H7 (cell line): ENCODE results near the gene DUSP14. TPM values are rescaled to one million over a fixed set of nuclear protein-coding genes. Genes with fewer than 3 reads are reported as not detected.
A peak's percentile ranks its signal among the peaks of the same experiment; 100 is the strongest.

Experiments
- DNase-seq: peaks from one replicate; pipeline ENCODE4 v3.0.0; 2012
- H3K27me3 ChIP-seq: 2 replicates; pipeline ENCODE4 v1.6.0; 2011; ENCODE audit warnings: mild to moderate bottlenecking, low read length; ENCODE audit not compliant: control insufficient read depth, insufficient read depth
- H3K36me3 ChIP-seq: replicated peaks from 2 replicates; pipeline ENCODE4 v1.5.1; 2011; ENCODE audit warnings: low read length; ENCODE audit not compliant: control insufficient read depth, insufficient read depth
- H3K4me3 ChIP-seq: 2 replicates; pipeline ENCODE4 v1.5.1; 2011; ENCODE audit warnings: low read depth, mild to moderate bottlenecking, control low read depth, low read length, moderate library complexity; ENCODE audit not compliant: insufficient read depth
- total RNA-seq: library from RNA; depleted of rRNA; stranded (reverse); fragments of >200 nt; shearing (Covaris generic); gene quantifications from 2 replicates; pipeline ENCODE4 v1.2.3, GENCODE V29; 2014; rRNA removed

DUSP14 gene
- total RNA-seq, 1 experiment from 2014 or later = 31.9 TPM

- Histone ChIP-seq H3K36me3 (no peaks in the 10 kb centered on the region; the same call in none of the 2 replicates), H3K4me3 (no peak overlapping the region), H3K27me3 (no peaks in the 10 kb centered on the region)
- DNase-seq = no peak
These were observed 55.8 kb downstream of the DUSP14 start for GRCh38 chr17:37545486-37545885.

- no peak for DNase-seq
- H3K4me3 ChIP-seq = no peak overlapping the region
- no peaks in the 10 kb centered on the region; the same call in 1 of the 2 replicates for H3K36me3 ChIP-seq
- no peaks in the 10 kb centered on the region for H3K27me3 ChIP-seq
These were observed 56.6 kb downstream of the DUSP14 start for GRCh38 chr17:37546302-37546701.

- DNase-seq = no peak
- Histone ChIP-seq H3K27me3 (no peaks in the 10 kb centered on the region), H3K36me3 (no peaks in the 10 kb centered on the region; the same call in 1 of the 2 replicates), H3K4me3 (no peak overlapping the region)
These were observed 58.3 kb downstream of the DUSP14 start for GRCh38 chr17:37547986-37548385.

- peaks cover 4% of the 10 kb centered on the region for H3K36me3 ChIP-seq
- H3K27me3 ChIP-seq = no peaks in the 10 kb centered on the region
- DNase-seq = no peak
These were observed 62.1 kb downstream of the DUSP14 start for GRCh38 chr17:37551788-37552187.

GRCh38 chr17:37553401-37553966 is 63.8 kb downstream of the DUSP14 start:
- no peak for DNase-seq
- no peaks in the 10 kb centered on the region for H3K27me3 ChIP-seq
- peaks cover 4% of the 10 kb centered on the region for H3K36me3 ChIP-seq
- no peak overlapping the region for H3K4me3 ChIP-seq

More at GRCh38 chr17:37551788-37552187, 62.1 kb downstream of the DUSP14 start:
- H3K4me3 ChIP-seq = no peak overlapping the region

GRCh38 chr17:37555386-37555785 is 65.7 kb downstream of the DUSP14 start:
- no peak for DNase-seq
- peaks cover 6% of the 10 kb centered on the region for H3K36me3 ChIP-seq
- H3K27me3 ChIP-seq = no peaks in the 10 kb centered on the region
- H3K4me3 ChIP-seq = no peak overlapping the region

- peaks cover 6% of the 10 kb centered on the region for H3K36me3 ChIP-seq
- H3K4me3 ChIP-seq = no peak overlapping the region
- no peak for DNase-seq
- H3K27me3 ChIP-seq = no peaks in the 10 kb centered on the region
These were observed 67.8 kb downstream of the DUSP14 start for GRCh38 chr17:37557482-37557881.

GRCh38 chr17:37558299-37558698 is 68.6 kb downstream of the DUSP14 start:
- no peaks in the 10 kb centered on the region for H3K27me3 ChIP-seq
- DNase-seq = no peak
- peaks cover 6% of the 10 kb centered on the region for H3K36me3 ChIP-seq
- no peak overlapping the region for H3K4me3 ChIP-seq

- DNase-seq = peak; percentile 34
- no peaks in the 10 kb centered on the region for H3K27me3 ChIP-seq
- peaks cover 8% of the 10 kb centered on the region for H3K36me3 ChIP-seq
- H3K4me3 ChIP-seq = no peak overlapping the region
These were observed 72.5 kb downstream of the DUSP14 start for GRCh38 chr17:37562016-37562745.

Other genes with a start within 250 kb of the DUSP14 start
- gene C17orf78, start 113.9 kb upstream of the DUSP14 start, total RNA-seq = not detected in 2 replicates
- gene ACACA, start 83.1 kb upstream of the DUSP14 start, total RNA-seq = 31.6 and 55.4 TPM in 2 replicates
- 12.5 and 16.3 TPM in 2 replicates for gene TADA2A, start 83.0 kb upstream of the DUSP14 start, total RNA-seq
- gene SYNRG, start 119.5 kb downstream of the DUSP14 start, total RNA-seq = 7.7 and 8.2 TPM in 2 replicates
- 23.6 and 30.8 TPM in 2 replicates for gene DDX52, start 153.6 kb downstream of the DUSP14 start, total RNA-seq